Vagina (tissue), 2 donors: ENCODE measurements around the gene SPATA16. TPM values are rescaled to one million over a fixed set of nuclear protein-coding genes. Genes with fewer than 3 reads are reported as not detected.
A peak's percentile ranks its signal among the peaks of the same experiment; 100 is the strongest.

ENCODE experiments used
- DNase-seq, 2 donors: peaks; one replicate each; pipeline ENCODE4 v3.0.0-alpha.2; 2017; ENCODE audit errors: extremely low spot score in 2 of 2
- H3K27ac ChIP-seq: fragments of 200-600 bp; sonication (generic); one replicate; pipeline ENCODE4 v1.5.1; 2019
- H3K27me3 ChIP-seq: fragments of 200-600 bp; sonication (generic); one replicate; pipeline ENCODE4 v1.5.1; 2019
- H3K36me3 ChIP-seq, 2 donors: fragments of 200-600 bp; sonication (generic); one replicate each; pipeline ENCODE4 v1.5.1; 2017 to 2019
- H3K4me1 ChIP-seq: fragments of 200-600 bp; sonication (generic); one replicate; pipeline ENCODE4 v1.5.1; 2019
- H3K4me3 ChIP-seq, 2 donors: fragments of 200-600 bp; sonication (generic); 1 replicate in 1 of 2; 2 replicates in 1 of 2; pipeline ENCODE4 v1.5.1; 2016 to 2019
- H3K9me3 ChIP-seq: fragments of 200-600 bp; sonication (generic); one replicate; pipeline ENCODE4 v1.5.1; 2019
- POLR2A ChIP-seq, 2 donors: fragments of 450-650 bp; IDR thresholded peaks; one replicate each; pipeline ENCODE4 v1.6.1; 2017; ENCODE audit warnings: antibody characterized with exemption in 2 of 2, mild to moderate bottlenecking in 2 of 2, moderate library complexity in 2 of 2
- POLR2AphosphoS5 ChIP-seq, 2 donors: sonication (generic); formaldehyde crosslinking; IDR thresholded peaks; one replicate each; pipeline ENCODE4 v1.9.0; 2017; ENCODE audit warnings: antibody characterized with exemption in 2 of 2, mild to moderate bottlenecking in 2 of 2, low read depth in 1 of 2; ENCODE audit not compliant: insufficient read depth in 1 of 2
- intact Hi-C: fragments of 100-400 bp; cut with DNase I; formaldehyde crosslinking; loops from one replicate; pipeline ENCODE4 v1.15.1; 2023
- total RNA-seq: library from RNA; depleted of rRNA; stranded (reverse); fragments of >200 nt; gene quantifications from one replicate; pipeline ENCODE4 v1.2.3, GENCODE V29; 2016
- TF ChIP-seq, protein P1 (sequence below), 3 experiments: fragments of 450-650 bp in 2 of 3; fragments of 200-600 bp in 1 of 3; sonication (generic) in 1 of 3; IDR thresholded peaks; one replicate each; pipeline ENCODE4 v1.5.1; 2017 to 2019; ENCODE audit warnings: antibody characterized with exemption in 3 of 3, mild to moderate bottlenecking in 2 of 3, moderate library complexity in 2 of 3

SPATA16 gene
- total RNA-seq, 1 donor from 2014 or later = not detected

DNA sequence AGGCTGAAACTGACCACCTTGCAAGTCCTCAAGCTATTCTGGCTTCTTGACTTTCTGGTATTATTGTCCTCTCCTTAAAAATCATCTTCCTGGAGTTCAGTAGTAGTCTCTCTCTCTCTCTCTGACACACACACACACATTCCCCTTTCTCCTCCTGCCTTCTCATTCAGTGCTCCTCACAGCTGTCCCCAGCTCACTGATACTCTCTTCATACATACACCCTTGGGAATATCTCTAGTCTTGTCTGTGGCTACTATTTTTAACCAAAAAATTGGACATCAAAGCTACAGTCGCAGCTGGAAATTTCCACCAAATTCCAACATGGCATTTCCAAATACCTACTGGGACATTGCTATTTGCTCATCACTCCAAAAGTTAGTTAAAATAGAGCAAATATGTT, 211.6 kb downstream of the SPATA16 start:
- no peak for TF ChIP-seq POLR2A (IDR thresholded peaks at IDR 0.05)
- no peak for TF ChIP-seq POLR2AphosphoS5 (IDR thresholded peaks at IDR 0.05; ENCODE audit: insufficient read depth in 1 of 2, low read depth in 1 of 2)
- TF ChIP-seq, protein P1, sequence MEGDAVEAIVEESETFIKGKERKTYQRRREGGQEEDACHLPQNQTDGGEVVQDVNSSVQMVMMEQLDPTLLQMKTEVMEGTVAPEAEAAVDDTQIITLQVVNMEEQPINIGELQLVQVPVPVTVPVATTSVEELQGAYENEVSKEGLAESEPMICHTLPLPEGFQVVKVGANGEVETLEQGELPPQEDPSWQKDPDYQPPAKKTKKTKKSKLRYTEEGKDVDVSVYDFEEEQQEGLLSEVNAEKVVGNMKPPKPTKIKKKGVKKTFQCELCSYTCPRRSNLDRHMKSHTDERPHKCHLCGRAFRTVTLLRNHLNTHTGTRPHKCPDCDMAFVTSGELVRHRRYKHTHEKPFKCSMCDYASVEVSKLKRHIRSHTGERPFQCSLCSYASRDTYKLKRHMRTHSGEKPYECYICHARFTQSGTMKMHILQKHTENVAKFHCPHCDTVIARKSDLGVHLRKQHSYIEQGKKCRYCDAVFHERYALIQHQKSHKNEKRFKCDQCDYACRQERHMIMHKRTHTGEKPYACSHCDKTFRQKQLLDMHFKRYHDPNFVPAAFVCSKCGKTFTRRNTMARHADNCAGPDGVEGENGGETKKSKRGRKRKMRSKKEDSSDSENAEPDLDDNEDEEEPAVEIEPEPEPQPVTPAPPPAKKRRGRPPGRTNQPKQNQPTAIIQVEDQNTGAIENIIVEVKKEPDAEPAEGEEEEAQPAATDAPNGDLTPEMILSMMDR (IDR thresholded peaks at IDR 0.05) = no peak
- Histone ChIP-seq H3K36me3 (no peaks in the 10 kb centered on the region), H3K27me3 (no peaks in the 10 kb centered on the region), H3K27ac (no peak overlapping the region), H3K4me1 (no peaks in the 10 kb centered on the region), H3K4me3 (no peak overlapping the region), H3K9me3 (no peaks in the 10 kb centered on the region)
- DNase-seq = no peak
- intact Hi-C loops = no loop called here

GRCh38 chr3:172924546-172924945, 216.5 kb downstream of the SPATA16 start:
- no peak overlapping the region for H3K27ac ChIP-seq
- no peaks in the 10 kb centered on the region for H3K27me3 ChIP-seq
- H3K9me3 ChIP-seq = no peaks in the 10 kb centered on the region
- H3K4me1 ChIP-seq = no peaks in the 10 kb centered on the region
- no peak for DNase-seq
- no peak overlapping the region for H3K4me3 ChIP-seq
- intact Hi-C loops = no loop called here
- TF ChIP-seq POLR2A (IDR thresholded peaks at IDR 0.05) (no peak), POLR2AphosphoS5 (IDR thresholded peaks at IDR 0.05; ENCODE audit: insufficient read depth in 1 of 2, low read depth in 1 of 2) (no peak)
- TF ChIP-seq, protein P1 (IDR thresholded peaks at IDR 0.05) = no peak
- H3K36me3 ChIP-seq = no peaks in the 10 kb centered on the region

DNA sequence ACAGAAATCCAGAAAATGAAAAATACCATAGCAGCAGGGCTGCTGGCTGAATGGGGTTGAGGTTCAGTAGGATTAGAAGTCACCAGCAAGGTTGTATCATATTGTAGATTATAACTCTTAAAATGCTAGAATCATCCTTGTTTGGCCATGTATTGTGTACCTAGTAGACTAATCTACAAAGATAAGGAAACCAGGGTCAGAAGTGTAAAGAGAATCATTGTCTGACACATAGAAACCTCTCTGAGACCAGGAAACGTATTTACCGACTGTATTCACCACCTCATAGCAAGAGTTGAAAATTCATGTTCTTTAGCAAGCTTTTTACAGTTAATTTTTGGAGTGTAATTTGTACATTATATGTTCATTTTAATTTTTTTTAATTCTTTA, 221.7 kb downstream of the SPATA16 start:
- no peaks in the 10 kb centered on the region for H3K4me1 ChIP-seq
- DNase-seq = no peak
- intact Hi-C loops = no loop called here

DNA sequence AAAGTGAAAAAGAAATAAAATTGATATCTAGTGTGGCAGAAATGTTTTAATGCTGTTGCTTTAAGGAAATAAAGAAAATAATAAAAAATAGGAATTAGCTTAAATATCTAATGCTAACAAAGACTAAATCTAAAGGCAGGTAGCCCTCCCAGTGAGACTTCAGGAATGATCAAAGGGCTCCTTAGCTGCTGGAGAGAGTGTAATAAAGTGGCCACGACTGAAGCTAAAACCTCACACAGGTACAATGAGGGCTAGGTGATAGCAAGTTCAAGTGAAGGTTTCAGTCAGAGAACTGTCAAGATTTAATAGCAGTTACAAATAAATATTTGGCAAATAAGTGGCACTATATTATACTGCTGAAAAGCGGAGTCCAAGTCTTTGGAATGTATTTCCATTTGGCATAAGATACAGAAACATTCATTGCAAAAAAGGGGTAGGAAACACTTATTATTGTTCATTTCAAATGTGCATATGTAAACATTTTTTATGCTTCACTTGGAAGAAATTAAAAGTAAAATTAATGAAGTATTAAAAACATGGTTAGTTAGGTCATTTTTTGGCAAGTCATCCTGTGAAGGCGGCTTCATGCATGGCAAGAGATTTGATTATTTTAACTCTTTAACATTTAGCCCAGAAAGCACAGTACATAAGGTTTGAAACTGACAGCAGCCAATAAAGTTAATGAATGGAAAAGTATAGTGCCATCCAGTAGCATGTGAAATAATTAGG, 222.3 kb downstream of the SPATA16 start:
- Histone ChIP-seq H3K4me1 (no peaks in the 10 kb centered on the region), H3K27ac (no peak overlapping the region), H3K36me3 (no peaks in the 10 kb centered on the region), H3K4me3 (no peak overlapping the region), H3K27me3 (no peaks in the 10 kb centered on the region), H3K9me3 (no peaks in the 10 kb centered on the region)
- intact Hi-C loops = no loop called here
- TF ChIP-seq, protein P1 (IDR thresholded peaks at IDR 0.05) = no peak
- TF ChIP-seq POLR2AphosphoS5 (IDR thresholded peaks at IDR 0.05; ENCODE audit: insufficient read depth in 1 of 2, low read depth in 1 of 2) = no peak
- TF ChIP-seq POLR2A (IDR thresholded peaks at IDR 0.05) = no peak
- DNase-seq = no peak

More for the DNA sequence above, 221.7 kb downstream of the SPATA16 start:
- Histone ChIP-seq H3K27me3 (no peaks in the 10 kb centered on the region), H3K27ac (no peak overlapping the region), H3K4me3 (no peak overlapping the region), H3K36me3 (no peaks in the 10 kb centered on the region), H3K9me3 (no peaks in the 10 kb centered on the region)
- TF ChIP-seq, protein P1 (IDR thresholded peaks at IDR 0.05) = no peak
- TF ChIP-seq POLR2AphosphoS5 (IDR thresholded peaks at IDR 0.05; ENCODE audit: insufficient read depth in 1 of 2, low read depth in 1 of 2) (no peak), POLR2A (IDR thresholded peaks at IDR 0.05) (no peak)

DNA sequence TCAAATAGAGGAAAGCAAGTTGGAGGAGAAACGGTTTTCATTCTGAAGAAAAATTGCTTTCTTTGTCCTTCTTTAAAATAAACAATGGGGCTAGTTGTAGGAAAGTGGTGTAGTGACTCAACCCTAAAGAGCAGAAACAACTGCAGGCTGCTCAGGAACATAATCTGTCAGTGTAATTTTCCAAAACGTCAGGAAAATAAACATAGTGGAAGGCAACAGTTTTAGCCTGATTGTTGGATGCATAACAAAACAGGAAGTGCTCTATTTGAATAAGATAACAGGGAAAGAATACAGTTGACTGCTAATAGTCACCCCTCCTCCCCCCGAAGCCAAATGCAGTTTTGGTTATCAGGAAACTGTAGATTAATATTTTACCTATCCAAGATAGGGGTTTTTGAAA, 222.9 kb downstream of the SPATA16 start:
- intact Hi-C loops = no loop called here
- Histone ChIP-seq H3K4me1 (no peaks in the 10 kb centered on the region), H3K36me3 (no peaks in the 10 kb centered on the region), H3K27ac (no peak overlapping the region), H3K27me3 (no peaks in the 10 kb centered on the region), H3K4me3 (no peak overlapping the region), H3K9me3 (no peaks in the 10 kb centered on the region)
- DNase-seq = no peak
- no peak for TF ChIP-seq POLR2A (IDR thresholded peaks at IDR 0.05)
- peak in 1 of 2 donors; percentile 14 for TF ChIP-seq POLR2AphosphoS5 (IDR thresholded peaks at IDR 0.05; ENCODE audit: insufficient read depth in 1 of 2, low read depth in 1 of 2)
